GM06990 (cell line): ENCODE measurements around the gene NTM.

ENCODE experiments used
- DNase-seq: peaks from one replicate; pipeline ENCODE4 v3.0.0-alpha.2; 2011; ENCODE audit not compliant: insufficient read length; ENCODE audit errors: extremely low read depth
- H3K27me3 ChIP-seq: replicated peaks from 2 replicates; pipeline ENCODE4 v1.6.0; 2011; ENCODE audit warnings: low read length; ENCODE audit not compliant: control insufficient read depth, insufficient read depth
- H3K36me3 ChIP-seq: 2 replicates; pipeline ENCODE4 v1.5.1; 2011; ENCODE audit warnings: low read length; ENCODE audit not compliant: control insufficient read depth, insufficient read depth
- H3K4me3 ChIP-seq: replicated peaks from 2 replicates; pipeline ENCODE4 v1.5.1; 2011; ENCODE audit warnings: low read depth, mild to moderate bottlenecking, control low read depth, low read length
- TF ChIP-seq, protein P1 (sequence below): IDR thresholded peaks from 2 replicates; pipeline ENCODE4 v1.5.1; 2011; ENCODE audit warnings: low read length, control low read depth, mild to moderate bottlenecking, inconsistent platforms; ENCODE audit not compliant: insufficient read depth, poor library complexity, severe bottlenecking

Gene NTM

GRCh38 chr11:131837562-131837961, 467.1 kb downstream of the NTM start:
- TF ChIP-seq, protein P1, sequence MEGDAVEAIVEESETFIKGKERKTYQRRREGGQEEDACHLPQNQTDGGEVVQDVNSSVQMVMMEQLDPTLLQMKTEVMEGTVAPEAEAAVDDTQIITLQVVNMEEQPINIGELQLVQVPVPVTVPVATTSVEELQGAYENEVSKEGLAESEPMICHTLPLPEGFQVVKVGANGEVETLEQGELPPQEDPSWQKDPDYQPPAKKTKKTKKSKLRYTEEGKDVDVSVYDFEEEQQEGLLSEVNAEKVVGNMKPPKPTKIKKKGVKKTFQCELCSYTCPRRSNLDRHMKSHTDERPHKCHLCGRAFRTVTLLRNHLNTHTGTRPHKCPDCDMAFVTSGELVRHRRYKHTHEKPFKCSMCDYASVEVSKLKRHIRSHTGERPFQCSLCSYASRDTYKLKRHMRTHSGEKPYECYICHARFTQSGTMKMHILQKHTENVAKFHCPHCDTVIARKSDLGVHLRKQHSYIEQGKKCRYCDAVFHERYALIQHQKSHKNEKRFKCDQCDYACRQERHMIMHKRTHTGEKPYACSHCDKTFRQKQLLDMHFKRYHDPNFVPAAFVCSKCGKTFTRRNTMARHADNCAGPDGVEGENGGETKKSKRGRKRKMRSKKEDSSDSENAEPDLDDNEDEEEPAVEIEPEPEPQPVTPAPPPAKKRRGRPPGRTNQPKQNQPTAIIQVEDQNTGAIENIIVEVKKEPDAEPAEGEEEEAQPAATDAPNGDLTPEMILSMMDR, result no peak
- Histone ChIP-seq H3K4me3 (no peak overlapping the region), H3K27me3 (no peaks in the 10 kb centered on the region; the same call in 1 of the 2 replicates), H3K36me3 (no peaks in the 10 kb centered on the region)
- DNase-seq, result no peak

DNA sequence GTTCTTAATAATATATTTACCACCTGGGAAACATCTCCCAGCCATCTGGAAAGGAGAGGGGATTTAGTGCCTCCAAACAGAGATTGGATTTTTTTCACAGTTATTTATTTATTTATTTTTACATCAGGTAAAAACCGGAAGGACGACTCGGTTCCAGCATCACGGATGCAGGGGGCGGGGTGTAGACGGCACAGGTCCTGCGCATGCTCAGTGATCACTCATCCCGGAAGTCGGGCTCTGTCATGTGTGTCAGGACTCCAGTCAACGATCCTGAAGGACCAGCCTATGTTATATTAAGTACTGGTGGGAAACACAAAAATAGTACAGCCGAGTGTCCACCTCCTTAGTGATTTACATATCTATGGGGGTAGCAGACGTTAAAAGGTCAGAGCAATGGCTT, 467.6 kb downstream of the NTM start:
- Histone ChIP-seq H3K36me3 (no peaks in the 10 kb centered on the region), H3K27me3 (no peaks in the 10 kb centered on the region; the same call in 1 of the 2 replicates), H3K4me3 (no peak overlapping the region)
- TF ChIP-seq, protein P1, result no peak
- no peak for DNase-seq

DNA sequence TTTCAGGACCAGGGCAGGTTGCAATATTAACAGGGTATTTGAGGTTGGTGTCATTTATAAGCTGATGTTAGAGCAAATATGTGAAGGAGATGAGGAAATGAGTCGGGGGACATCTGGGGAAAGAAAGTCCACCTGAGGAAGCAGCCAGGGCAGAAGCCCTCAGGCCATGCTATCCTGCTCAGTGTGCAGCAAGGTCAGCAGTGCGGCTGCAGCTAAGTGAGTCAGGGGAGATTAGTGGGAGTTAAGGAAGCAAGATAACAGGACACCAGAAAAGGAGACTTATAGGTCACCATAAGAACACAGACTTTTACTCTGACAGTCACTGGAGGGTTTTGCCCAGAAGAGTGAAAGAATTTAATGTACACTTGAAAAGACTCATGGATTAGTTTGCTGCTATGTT, 468.9 kb downstream of the NTM start:
- Histone ChIP-seq H3K36me3 (no peaks in the 10 kb centered on the region), H3K27me3 (no peaks in the 10 kb centered on the region; the same call in 1 of the 2 replicates), H3K4me3 (no peak overlapping the region)
- TF ChIP-seq, protein P1, result no peak
- DNase-seq, result no peak

DNA sequence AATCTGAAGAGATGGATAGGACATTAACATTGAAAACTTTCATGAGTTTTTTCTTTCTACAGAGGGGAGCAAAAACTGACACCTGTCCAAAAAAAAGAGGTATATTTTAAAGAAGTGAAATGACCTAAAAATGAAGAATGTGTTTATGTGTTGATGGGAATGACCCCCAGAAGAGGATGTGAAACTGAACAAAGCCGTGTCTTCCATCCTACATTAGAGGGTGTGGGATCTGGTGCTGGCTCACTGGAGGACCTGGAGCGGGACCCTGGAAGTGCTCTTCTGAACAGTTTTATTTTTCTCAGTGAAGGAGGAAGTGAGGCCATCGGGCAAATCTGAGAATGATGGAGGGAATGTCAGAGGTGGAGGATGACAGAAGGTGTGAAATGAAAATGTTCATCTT, 470.1 kb downstream of the NTM start:
- Histone ChIP-seq H3K27me3 (no peaks in the 10 kb centered on the region; the same call in 1 of the 2 replicates), H3K4me3 (no peak overlapping the region), H3K36me3 (no peaks in the 10 kb centered on the region)
- TF ChIP-seq, protein P1, result no peak
- DNase-seq, result no peak

GRCh38 chr11:131841028-131841427, 470.6 kb downstream of the NTM start:
- no peak for DNase-seq
- Histone ChIP-seq H3K36me3 (no peaks in the 10 kb centered on the region), H3K27me3 (no peaks in the 10 kb centered on the region; the same call in 1 of the 2 replicates), H3K4me3 (no peak overlapping the region)
- TF ChIP-seq, protein P1, result no peak
